ENCODE measurements around the gene OPCML. TPM values are rescaled to one million over a fixed set of nuclear protein-coding genes. Genes with fewer than 3 reads are reported as not detected.

The OPCML gene
- total RNA-seq, 1 donor from 2014 or later: 0.61 TPM

- H3K4me3 Mint-ChIP-seq (ENCODE audit: unreplicated experiment): no peak overlapping the region
- H3K27ac Mint-ChIP-seq (ENCODE audit: unreplicated experiment): no peak overlapping the region
- peaks cover 6% of the 10 kb centered on the region for H3K4me1 Mint-ChIP-seq (ENCODE audit: low read depth, unreplicated experiment)
- no peak for DNase-seq
- TF ChIP-seq, protein P1, sequence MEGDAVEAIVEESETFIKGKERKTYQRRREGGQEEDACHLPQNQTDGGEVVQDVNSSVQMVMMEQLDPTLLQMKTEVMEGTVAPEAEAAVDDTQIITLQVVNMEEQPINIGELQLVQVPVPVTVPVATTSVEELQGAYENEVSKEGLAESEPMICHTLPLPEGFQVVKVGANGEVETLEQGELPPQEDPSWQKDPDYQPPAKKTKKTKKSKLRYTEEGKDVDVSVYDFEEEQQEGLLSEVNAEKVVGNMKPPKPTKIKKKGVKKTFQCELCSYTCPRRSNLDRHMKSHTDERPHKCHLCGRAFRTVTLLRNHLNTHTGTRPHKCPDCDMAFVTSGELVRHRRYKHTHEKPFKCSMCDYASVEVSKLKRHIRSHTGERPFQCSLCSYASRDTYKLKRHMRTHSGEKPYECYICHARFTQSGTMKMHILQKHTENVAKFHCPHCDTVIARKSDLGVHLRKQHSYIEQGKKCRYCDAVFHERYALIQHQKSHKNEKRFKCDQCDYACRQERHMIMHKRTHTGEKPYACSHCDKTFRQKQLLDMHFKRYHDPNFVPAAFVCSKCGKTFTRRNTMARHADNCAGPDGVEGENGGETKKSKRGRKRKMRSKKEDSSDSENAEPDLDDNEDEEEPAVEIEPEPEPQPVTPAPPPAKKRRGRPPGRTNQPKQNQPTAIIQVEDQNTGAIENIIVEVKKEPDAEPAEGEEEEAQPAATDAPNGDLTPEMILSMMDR (IDR thresholded peaks at IDR 0.05; ENCODE audit: partially characterized antibody, unreplicated experiment): no peak
- no peaks in the 10 kb centered on the region for H3K9me3 Mint-ChIP-seq (ENCODE audit: unreplicated experiment)
- no peaks in the 10 kb centered on the region for H3K27me3 Mint-ChIP-seq (ENCODE audit: unreplicated experiment)
- H3K36me3 Mint-ChIP-seq (ENCODE audit: unreplicated experiment): no peaks in the 10 kb centered on the region
Observed at GRCh38 chr11:132453406-132453805, 1078.9 kb downstream of the OPCML start.

DNA sequence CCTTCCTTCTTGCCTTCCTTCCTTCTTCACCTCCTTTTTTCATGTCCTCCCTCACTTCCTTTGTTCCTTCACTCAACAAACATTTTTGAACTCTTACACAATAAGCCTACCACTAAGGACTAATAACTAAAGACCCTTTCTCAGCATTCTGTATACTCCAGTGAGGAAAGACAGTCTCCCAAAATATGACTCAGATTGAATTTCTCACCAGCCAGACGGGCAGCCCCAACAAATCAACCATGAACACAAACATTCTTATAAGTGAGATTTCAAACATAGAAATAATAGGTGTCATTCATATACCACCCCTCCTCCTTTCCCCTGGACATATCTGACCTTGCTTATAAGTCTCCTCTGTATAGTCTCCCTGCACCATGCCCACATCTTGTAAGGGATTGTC, 1079.7 kb downstream of the OPCML start:
- TF ChIP-seq, protein P1 (IDR thresholded peaks at IDR 0.05; ENCODE audit: partially characterized antibody, unreplicated experiment): no peak
- no peaks in the 10 kb centered on the region for H3K27me3 Mint-ChIP-seq (ENCODE audit: unreplicated experiment)
- H3K9me3 Mint-ChIP-seq (ENCODE audit: unreplicated experiment): no peaks in the 10 kb centered on the region
- H3K36me3 Mint-ChIP-seq (ENCODE audit: unreplicated experiment): no peaks in the 10 kb centered on the region
- no peak for DNase-seq
- no peak overlapping the region for H3K4me3 Mint-ChIP-seq (ENCODE audit: unreplicated experiment)
- H3K27ac Mint-ChIP-seq (ENCODE audit: unreplicated experiment): no peak overlapping the region
- H3K4me1 Mint-ChIP-seq (ENCODE audit: low read depth, unreplicated experiment): peaks cover 6% of the 10 kb centered on the region

DNA sequence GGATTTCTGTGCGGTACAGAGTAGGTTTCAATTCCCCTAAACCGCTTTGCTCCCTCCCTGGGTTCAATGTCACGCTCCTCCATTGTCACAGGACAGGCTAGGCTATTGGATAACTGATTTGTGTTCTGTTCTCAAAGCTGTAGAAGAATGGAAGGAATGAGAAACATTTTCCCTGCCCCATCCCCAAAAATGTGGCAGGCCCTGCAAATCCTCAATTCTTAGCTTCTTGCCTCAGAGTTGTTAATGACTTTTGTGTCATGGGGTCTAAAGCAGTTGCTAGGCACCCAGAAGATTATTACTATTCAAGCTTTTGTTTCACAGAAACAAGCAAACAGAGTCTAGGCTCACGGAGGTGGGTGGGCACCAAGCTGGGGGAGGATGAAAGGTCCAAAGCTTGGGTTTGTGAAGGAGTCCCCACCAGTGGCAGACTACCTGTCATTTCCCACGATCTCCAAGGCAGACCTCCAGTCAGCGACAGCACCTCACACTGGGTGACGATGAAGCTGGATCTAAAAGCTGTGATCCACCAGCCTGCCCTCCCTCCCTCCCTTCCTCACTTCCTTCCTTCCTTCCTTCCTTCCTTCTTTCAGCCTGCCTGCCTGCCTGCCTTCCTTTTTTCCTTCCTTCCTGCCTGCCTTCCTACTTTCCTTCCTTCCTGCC, 1080.2 kb downstream of the OPCML start:
- no peaks in the 10 kb centered on the region for H3K27me3 Mint-ChIP-seq (ENCODE audit: unreplicated experiment)
- DNase-seq: no peak
- H3K36me3 Mint-ChIP-seq (ENCODE audit: unreplicated experiment): no peaks in the 10 kb centered on the region
- H3K27ac Mint-ChIP-seq (ENCODE audit: unreplicated experiment): no peak overlapping the region
- TF ChIP-seq, protein P1 (IDR thresholded peaks at IDR 0.05; ENCODE audit: partially characterized antibody, unreplicated experiment): no peak
- no peaks in the 10 kb centered on the region for H3K9me3 Mint-ChIP-seq (ENCODE audit: unreplicated experiment)
- no peak overlapping the region for H3K4me3 Mint-ChIP-seq (ENCODE audit: unreplicated experiment)
- peaks cover 5% of the 10 kb centered on the region for H3K4me1 Mint-ChIP-seq (ENCODE audit: low read depth, unreplicated experiment)

GRCh38 chr11:132450631-132451030, 1081.7 kb downstream of the OPCML start:
- no peak overlapping the region for H3K27ac Mint-ChIP-seq (ENCODE audit: unreplicated experiment)
- TF ChIP-seq, protein P1 (IDR thresholded peaks at IDR 0.05; ENCODE audit: partially characterized antibody, unreplicated experiment): no peak
- H3K4me1 Mint-ChIP-seq (ENCODE audit: low read depth, unreplicated experiment): peaks cover 1% of the 10 kb centered on the region
- H3K4me3 Mint-ChIP-seq (ENCODE audit: unreplicated experiment): no peak overlapping the region
- no peaks in the 10 kb centered on the region for H3K9me3 Mint-ChIP-seq (ENCODE audit: unreplicated experiment)
- DNase-seq: no peak
- no peaks in the 10 kb centered on the region for H3K36me3 Mint-ChIP-seq (ENCODE audit: unreplicated experiment)
- no peaks in the 10 kb centered on the region for H3K27me3 Mint-ChIP-seq (ENCODE audit: unreplicated experiment)

GRCh38 chr11:132448334-132448995, 1083.8 kb downstream of the OPCML start:
- H3K36me3 Mint-ChIP-seq (ENCODE audit: unreplicated experiment): no peaks in the 10 kb centered on the region
- no peak for DNase-seq
- no peaks in the 10 kb centered on the region for H3K27me3 Mint-ChIP-seq (ENCODE audit: unreplicated experiment)
- no peak overlapping the region for H3K27ac Mint-ChIP-seq (ENCODE audit: unreplicated experiment)
- H3K4me1 Mint-ChIP-seq (ENCODE audit: low read depth, unreplicated experiment): no peaks in the 10 kb centered on the region
- TF ChIP-seq, protein P1 (IDR thresholded peaks at IDR 0.05; ENCODE audit: partially characterized antibody, unreplicated experiment): no peak
- no peak overlapping the region for H3K4me3 Mint-ChIP-seq (ENCODE audit: unreplicated experiment)
- no peaks in the 10 kb centered on the region for H3K9me3 Mint-ChIP-seq (ENCODE audit: unreplicated experiment)
